ENCODE measurements around the gene RAI1.
A peak's percentile ranks its signal among the peaks of the same experiment; 100 is the strongest.

RAI1 gene

GRCh38 chr17:17774009-17774881 is 93.0 kb downstream of the RAI1 start:
- Histone ChIP-seq H3K79me2 (peaks cover 46% of the 10 kb centered on the region), H3K9me3 (ENCODE audit: control insufficient read depth, low read length) (no peaks in the 10 kb centered on the region), H3K9ac (no peak overlapping the region), H3K4me2 (ENCODE audit: low read length) (no peak overlapping the region), H3K27me3 (ENCODE audit: control insufficient read depth, insufficient read depth, low read length) (no peaks in the 10 kb centered on the region), H3K36me3 (ENCODE audit: control insufficient read depth, insufficient read depth, low read length) (no peaks in the 10 kb centered on the region), H2AFZ (no peak overlapping the region), H3K4me1 (peaks cover 13% of the 10 kb centered on the region), H3K4me3 (ENCODE audit: low read depth, low read length) (no peak overlapping the region), H3K27ac (no peak overlapping the region)
- TF ChIP-seq CTCF (IDR thresholded peaks at IDR 0.05) = peak; percentile 16

- H3K27ac ChIP-seq = no peak overlapping the region
- H2AFZ ChIP-seq = no peak overlapping the region
- no peak overlapping the region for H3K4me3 ChIP-seq (ENCODE audit: low read depth, low read length)
- H3K9me3 ChIP-seq (ENCODE audit: control insufficient read depth, low read length) = no peaks in the 10 kb centered on the region
- peaks cover 8% of the 10 kb centered on the region for H3K4me1 ChIP-seq
- no peaks in the 10 kb centered on the region for H3K36me3 ChIP-seq (ENCODE audit: control insufficient read depth, insufficient read depth, low read length)
- H3K27me3 ChIP-seq (ENCODE audit: control insufficient read depth, insufficient read depth, low read length) = no peaks in the 10 kb centered on the region
- H3K79me2 ChIP-seq = peaks cover 26% of the 10 kb centered on the region
- no peak overlapping the region for H3K4me2 ChIP-seq (ENCODE audit: low read length)
- TF ChIP-seq CTCF (IDR thresholded peaks at IDR 0.05) = no peak
- no peak overlapping the region for H3K9ac ChIP-seq
Measured at GRCh38 chr17:17776889-17777288, 95.6 kb downstream of the RAI1 start.

- peaks cover 8% of the 10 kb centered on the region for H3K4me1 ChIP-seq
- no peak overlapping the region for H3K9ac ChIP-seq
Measured at GRCh38 chr17:17778308-17779014, 97.2 kb downstream of the RAI1 start.

GRCh38 chr17:17779015-17779611 is 97.9 kb downstream of the RAI1 start:
- Histone ChIP-seq H3K27ac (no peak overlapping the region), H3K79me2 (peaks cover 14% of the 10 kb centered on the region), H3K4me3 (ENCODE audit: low read depth, low read length) (no peak overlapping the region), H2AFZ (no peak overlapping the region), H3K36me3 (ENCODE audit: control insufficient read depth, insufficient read depth, low read length) (no peaks in the 10 kb centered on the region), H3K4me2 (ENCODE audit: low read length) (no peak overlapping the region), H3K9me3 (ENCODE audit: control insufficient read depth, low read length) (no peaks in the 10 kb centered on the region), H3K4me1 (peaks cover 10% of the 10 kb centered on the region), H3K27me3 (ENCODE audit: control insufficient read depth, insufficient read depth, low read length) (no peaks in the 10 kb centered on the region), H3K9ac (no peak overlapping the region)
- TF ChIP-seq CTCF (IDR thresholded peaks at IDR 0.05) = no peak

More at GRCh38 chr17:17778308-17779014, 97.2 kb downstream of the RAI1 start:
- no peaks in the 10 kb centered on the region for H3K27me3 ChIP-seq (ENCODE audit: control insufficient read depth, insufficient read depth, low read length)
- H3K4me2 ChIP-seq (ENCODE audit: low read length) = no peak overlapping the region
- H3K4me3 ChIP-seq (ENCODE audit: low read depth, low read length) = no peak overlapping the region
- peaks cover 13% of the 10 kb centered on the region for H3K79me2 ChIP-seq
- H3K9me3 ChIP-seq (ENCODE audit: control insufficient read depth, low read length) = no peaks in the 10 kb centered on the region
- H3K36me3 ChIP-seq (ENCODE audit: control insufficient read depth, insufficient read depth, low read length) = no peaks in the 10 kb centered on the region
- H3K27ac ChIP-seq = no peak overlapping the region
- no peak for TF ChIP-seq CTCF (IDR thresholded peaks at IDR 0.05)
- no peak overlapping the region for H2AFZ ChIP-seq
